ENCODE measurements around the gene PEF1.
A peak's percentile ranks its signal among the peaks of the same experiment; 100 is the strongest.

The PEF1 gene

DNA sequence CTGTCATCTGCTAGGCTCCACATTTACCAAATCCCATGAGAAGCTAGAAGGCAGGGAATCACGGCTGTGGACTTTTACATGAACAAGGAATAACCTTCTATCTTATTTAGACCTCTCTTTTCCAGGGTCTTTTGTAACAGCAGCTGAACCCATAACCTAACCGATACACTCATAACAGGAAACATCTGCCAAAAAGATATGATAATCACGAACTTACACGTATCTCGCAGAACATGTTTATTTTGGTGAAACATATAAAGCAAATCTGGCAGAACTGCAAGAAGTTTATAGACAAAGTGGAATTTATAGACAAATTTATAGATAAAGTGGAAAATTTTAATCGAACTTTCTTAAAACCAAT is 48.0 kb downstream of the PEF1 start:
- TF ChIP-seq CTCF (IDR thresholded peaks at IDR 0.05; ENCODE audit: control insufficient read depth, insufficient read depth, low read depth, low read length, missing control alignments) = no peak
- no peak overlapping the region for H3K4me3 ChIP-seq (ENCODE audit: control insufficient read depth, low read depth, low read length)
- DNase-seq (ENCODE audit: low read depth) = no peak

DNA sequence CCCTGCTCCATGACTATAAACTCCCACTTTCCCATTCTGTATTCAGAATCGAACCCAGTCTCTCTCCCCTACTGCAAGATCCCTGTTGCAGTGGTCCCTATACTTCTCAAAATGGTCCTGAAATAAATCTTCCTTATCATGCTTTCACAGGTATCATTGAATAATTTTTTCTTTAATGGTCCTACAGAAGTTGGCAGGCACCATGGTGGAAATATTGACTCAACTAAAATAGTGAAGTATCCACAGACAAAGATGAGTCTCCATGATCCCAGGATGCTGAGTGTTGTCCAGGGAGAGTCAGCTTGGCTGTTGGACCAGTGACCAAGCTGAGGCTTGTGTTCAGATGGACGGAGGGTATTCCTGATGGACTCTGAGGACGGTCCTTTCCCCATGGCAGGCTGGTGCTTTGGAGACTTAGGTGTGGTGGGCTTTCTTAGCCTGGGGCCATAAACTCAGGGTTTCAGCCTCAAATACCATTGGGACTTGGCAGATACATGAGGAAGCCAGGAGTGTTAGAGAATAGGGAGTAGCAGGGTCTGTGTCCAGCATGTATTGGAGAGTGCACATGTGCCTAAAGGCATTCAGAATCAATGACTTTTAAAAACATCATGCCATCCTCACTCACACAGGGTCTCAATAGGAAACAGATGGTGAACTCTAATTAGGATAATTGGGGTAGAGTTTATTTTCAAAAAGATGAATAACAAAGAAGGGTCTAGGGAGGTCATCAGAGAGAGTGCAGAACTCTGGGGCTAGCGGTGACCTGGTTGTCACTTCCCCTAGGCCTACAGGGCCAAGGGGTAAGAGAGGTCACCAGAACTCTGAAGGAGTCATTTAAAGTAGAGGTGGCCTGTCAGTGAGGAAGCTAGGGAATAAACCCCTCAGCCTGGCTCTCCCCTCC is 48.6 kb downstream of the PEF1 start:
- TF ChIP-seq CTCF (IDR thresholded peaks at IDR 0.05; ENCODE audit: control insufficient read depth, insufficient read depth, low read depth, low read length, missing control alignments) = no peak
- DNase-seq (ENCODE audit: low read depth) = no peak
- no peak overlapping the region for H3K4me3 ChIP-seq (ENCODE audit: control insufficient read depth, low read depth, low read length)

GRCh38 chr1:31593770-31594632 is 50.7 kb downstream of the PEF1 start:
- no peak overlapping the region for H3K4me3 ChIP-seq (ENCODE audit: control insufficient read depth, low read depth, low read length)
- DNase-seq (ENCODE audit: low read depth) = no peak
- peak; percentile 99 for TF ChIP-seq CTCF (IDR thresholded peaks at IDR 0.05; ENCODE audit: control insufficient read depth, insufficient read depth, low read depth, low read length, missing control alignments)

- no peak overlapping the region for H3K4me3 ChIP-seq (ENCODE audit: control insufficient read depth, low read depth, low read length)
- no peak for DNase-seq (ENCODE audit: low read depth)
- TF ChIP-seq CTCF (IDR thresholded peaks at IDR 0.05; ENCODE audit: control insufficient read depth, insufficient read depth, low read depth, low read length, missing control alignments) = no peak
Observed at GRCh38 chr1:31593136-31593665, 51.5 kb downstream of the PEF1 start.

- TF ChIP-seq CTCF (IDR thresholded peaks at IDR 0.05; ENCODE audit: control insufficient read depth, insufficient read depth, low read depth, low read length, missing control alignments) = no peak
- no peak for DNase-seq (ENCODE audit: low read depth)
- H3K4me3 ChIP-seq (ENCODE audit: control insufficient read depth, low read depth, low read length) = no peak overlapping the region
Observed at GRCh38 chr1:31592132-31592531, 52.5 kb downstream of the PEF1 start.

DNA sequence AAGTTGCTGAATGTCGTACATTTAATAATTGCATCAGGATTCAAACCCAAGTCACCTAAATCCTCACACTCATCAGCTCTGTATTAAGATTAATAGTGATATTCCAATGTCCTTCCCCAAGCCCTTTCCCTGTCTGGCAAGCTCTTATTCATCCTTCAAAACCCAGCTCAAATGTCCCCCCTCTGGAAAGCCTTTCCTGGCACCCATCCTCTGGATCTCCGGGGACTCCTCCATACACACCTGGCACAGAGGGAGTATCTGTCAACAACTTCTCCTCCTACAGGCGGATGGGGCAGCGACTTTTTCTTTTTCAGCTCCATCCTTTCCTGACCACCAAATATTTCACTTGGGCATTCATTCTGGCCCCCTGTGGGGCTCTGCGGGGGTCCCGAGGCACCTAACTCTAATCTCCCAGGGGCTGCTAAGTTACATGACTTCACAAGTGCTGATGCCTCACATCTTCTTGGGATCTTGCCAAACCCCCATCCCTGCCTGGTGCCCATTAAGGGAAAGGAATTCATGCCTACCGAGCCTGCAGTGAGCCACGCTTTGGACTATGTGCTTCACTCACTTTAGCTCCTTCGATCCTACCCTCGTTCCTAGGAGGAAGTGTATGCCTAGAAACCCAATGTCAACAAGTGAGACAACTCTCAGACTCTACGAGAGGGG is 53.1 kb downstream of the PEF1 start:
- no peak for DNase-seq (ENCODE audit: low read depth)
- TF ChIP-seq CTCF (IDR thresholded peaks at IDR 0.05; ENCODE audit: control insufficient read depth, insufficient read depth, low read depth, low read length, missing control alignments) = no peak
- H3K4me3 ChIP-seq (ENCODE audit: control insufficient read depth, low read depth, low read length) = no peak overlapping the region
